Left lobe of liver (tissue), 2 donors: ENCODE data around the gene CCNL1. TPM values are rescaled to one million over a fixed set of nuclear protein-coding genes. Genes with fewer than 3 reads are reported as not detected.
"Not testable (repeated sequence)": the region's sequence is repeated elsewhere in the genome, so short reads cannot be mapped to it uniquely, and the experiment has no call there.

Source experiments
- ATAC-seq: fragments of 200-7000 bp; cut with Tn5 transposase; one replicate; pipeline ENCODE4 v1.9.1; 2020; ENCODE audit warnings: mild to moderate bottlenecking, moderate library complexity
- DNase-seq: peaks from one replicate; pipeline ENCODE4 v3.0.0-alpha.2; 2020; ENCODE audit warnings: low spot score
- total RNA-seq: library from RNA; stranded (reverse); gene quantifications from one replicate; pipeline ENCODE4 v1.2.1, GENCODE V29; 2021
- donor health status: DM: no; HTN: no; CAD: no; lungs with moderate emphysema.
- donor health status: DM: no; HTN: yes; CAD: no.

CCNL1 gene
- total RNA-seq, result 39.8 TPM

DNA sequence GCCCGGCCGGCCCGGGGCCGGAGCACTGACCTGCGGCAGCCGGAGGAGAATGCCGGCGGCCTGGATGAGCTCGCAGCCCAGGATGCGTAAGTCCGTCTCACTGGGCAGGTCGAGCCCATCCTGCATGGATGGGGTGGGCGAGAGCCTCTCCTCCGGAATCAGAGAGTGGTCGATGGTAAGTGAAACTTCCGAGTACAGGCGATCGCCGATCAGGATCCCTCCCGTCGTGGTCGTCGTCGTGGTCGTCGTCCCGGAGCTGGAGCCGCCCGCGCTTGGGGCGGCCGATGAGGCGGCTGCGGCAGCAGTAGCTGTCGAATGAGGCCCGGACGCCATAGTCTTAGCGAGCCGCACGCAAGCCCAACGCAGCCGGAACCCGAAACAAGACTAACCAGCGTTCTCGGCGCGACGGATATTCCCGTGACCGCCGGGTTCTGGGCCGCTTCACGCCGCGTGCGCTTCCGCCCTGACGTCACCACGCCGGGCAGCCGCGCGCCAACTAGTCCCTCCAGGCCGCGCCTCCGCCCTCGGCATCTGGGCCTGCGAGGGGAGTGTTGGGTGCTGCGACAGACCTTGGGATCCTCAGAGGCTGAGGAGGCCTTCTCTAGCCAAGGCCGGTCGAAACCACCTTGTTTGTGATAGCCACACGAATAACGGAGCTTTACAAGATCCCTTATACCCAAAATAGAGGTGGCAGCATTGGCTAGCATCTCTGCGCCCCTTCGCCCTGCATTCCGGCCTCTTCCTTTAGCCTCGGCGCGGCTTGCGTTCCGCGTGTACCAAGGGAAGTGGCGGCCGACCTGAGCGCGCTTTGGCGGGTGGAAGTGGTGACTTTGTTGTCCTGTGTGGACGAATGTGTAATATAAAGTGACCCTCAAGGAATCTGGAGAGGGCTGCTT is at the start of gene CCNL1:
Gene CCNL1 (minus strand): TSS at position 386 of the 896 bp plus-strand sequence. CDS start 53 bp downstream, at position 333.
- DNase-seq (peak; percentile 98), ATAC-seq (peak; percentile 86)

DNA sequence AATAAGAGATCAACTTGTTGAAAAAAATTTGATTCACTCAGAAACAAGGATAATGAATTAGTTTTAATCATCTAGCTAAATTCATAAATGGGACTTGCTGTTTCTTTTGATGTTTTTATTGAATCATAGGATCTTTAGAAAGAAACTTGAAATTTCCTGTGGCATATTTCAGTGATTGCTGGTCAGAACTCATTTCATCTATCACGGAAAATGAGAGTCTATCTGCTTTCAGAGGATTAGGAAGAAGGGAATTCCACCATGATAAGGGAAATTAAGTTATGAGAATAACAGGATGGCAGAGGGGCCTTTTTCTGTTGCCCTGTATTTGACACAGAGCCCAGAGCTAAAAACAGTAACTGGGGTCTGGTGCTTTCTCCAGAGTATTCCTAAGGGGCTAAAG is 44.9 kb upstream of the CCNL1 start:
- no peak for ATAC-seq
- no peak for DNase-seq

- DNase-seq (no peak), ATAC-seq (no peak)
Observed at GRCh38 chr3:157204431-157204830, 44.5 kb upstream of the CCNL1 start.

- DNase-seq (no peak), ATAC-seq (peak; percentile 92)
Observed at GRCh38 chr3:157201648-157202278, 41.8 kb upstream of the CCNL1 start.

DNA sequence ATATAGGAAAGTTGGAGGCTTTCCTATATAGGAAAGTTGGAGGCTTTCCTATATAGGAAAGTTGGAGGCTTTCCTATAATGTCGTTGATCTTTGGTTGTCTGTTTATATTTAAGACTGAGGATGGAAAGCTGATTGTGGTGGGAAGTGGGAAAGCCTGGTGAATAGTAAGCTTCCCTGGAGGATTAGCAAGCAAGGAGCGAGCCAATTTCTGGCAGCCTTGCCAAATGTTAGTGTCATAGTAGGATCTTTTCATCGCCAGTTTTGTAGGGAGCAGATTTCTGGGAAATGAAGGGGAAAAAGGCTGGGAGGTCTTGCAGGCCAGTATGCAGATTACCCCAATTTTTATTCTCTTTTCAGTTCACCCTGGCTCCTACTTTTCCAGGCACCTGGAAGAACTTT is 39.9 kb upstream of the CCNL1 start:
- no peak for ATAC-seq
- DNase-seq, result no peak

DNA sequence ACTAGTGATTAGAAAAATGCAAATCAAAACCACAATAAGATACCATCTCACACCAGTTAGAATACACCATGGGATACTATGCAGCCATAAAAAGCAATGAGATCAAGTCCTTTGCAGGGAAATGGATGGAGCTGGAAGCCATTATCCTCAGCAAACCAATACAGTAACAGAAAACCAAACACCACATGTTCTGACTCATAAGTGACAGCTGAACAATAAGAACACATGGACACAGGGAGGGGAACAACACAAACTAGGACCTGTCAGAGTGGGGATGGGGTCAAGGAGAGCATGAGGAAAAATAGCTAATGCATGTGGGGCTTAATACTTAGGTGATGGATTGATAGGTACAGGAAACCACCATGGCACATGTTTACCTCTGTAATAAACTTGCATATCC is 36.0 kb upstream of the CCNL1 start:
- ATAC-seq (no peak), DNase-seq (no peak)

- DNase-seq, ATAC-seq: not testable (repeated sequence)
Observed at GRCh38 chr3:157191149-157191548, 31.2 kb upstream of the CCNL1 start.

GRCh38 chr3:157190380-157190872 is 30.5 kb upstream of the CCNL1 start:
- no peak for ATAC-seq
- no peak for DNase-seq

DNA sequence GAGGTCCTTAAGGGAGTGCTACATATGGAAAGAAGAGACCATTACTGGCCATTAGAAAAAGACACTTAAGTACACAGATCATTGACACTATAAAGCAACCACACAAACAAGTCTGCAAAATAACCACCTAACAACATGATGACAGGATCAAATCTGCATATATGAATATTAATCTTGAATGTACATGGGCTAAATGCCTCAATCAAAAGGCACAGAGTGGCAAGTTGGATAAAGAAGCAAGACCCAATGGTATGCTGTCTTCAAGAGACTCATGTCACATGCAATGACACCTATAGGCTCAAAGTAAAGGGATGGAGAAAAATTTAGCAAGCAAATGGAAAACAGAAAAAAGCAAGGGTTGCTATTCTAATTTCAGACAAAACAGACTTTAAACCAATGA is 28.4 kb upstream of the CCNL1 start:
- ATAC-seq (no peak), DNase-seq (no peak)

DNA sequence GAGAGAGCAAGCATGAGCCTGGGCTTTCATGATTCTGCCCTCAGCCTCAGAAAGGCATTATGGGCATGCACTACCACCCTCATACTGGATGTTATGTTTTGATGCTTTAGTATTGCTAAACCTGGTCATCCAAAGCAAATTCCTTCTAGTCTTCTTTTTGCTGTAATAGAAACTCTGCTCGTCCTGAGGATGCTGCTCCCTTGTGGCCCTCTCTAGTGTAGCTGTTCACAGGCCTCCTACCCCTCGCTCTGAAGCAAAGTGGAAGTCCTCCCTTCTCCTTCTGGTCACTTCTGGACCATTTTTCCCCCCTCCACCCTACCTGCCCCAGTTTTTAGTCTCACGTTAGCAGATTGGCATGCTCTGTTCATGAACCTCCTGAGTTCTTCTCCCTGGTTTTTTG is 22.9 kb upstream of the CCNL1 start:
- no peak for ATAC-seq
- DNase-seq, result no peak

GRCh38 chr3:157180262-157180661 is 20.3 kb upstream of the CCNL1 start:
- no peak for DNase-seq

DNA sequence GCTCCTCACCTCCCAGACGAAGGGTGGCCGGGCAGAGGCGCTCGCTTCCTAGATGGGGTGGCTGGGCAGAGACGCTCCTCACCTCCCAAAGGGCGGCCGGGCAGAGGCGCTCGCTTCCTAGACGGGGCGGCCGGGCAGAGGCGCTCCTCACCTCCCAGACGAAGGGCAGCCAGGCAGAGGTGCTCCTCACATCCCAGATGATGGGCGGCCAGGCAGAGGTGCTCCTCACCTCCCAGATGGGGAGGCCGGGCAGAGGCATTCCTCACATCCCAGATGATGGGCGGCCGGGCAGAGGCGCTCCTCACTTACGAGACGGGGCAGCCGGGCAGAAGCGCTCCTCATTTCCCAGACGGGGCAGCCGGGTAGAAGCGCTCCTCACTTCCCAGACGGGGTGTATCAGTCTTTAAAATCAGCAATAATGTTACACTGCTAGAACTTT is 19.4 kb upstream of the CCNL1 start:
- no peak for DNase-seq
- ATAC-seq, result no peak

More at GRCh38 chr3:157180262-157180661, 20.3 kb upstream of the CCNL1 start:
- no peak for ATAC-seq

DNA sequence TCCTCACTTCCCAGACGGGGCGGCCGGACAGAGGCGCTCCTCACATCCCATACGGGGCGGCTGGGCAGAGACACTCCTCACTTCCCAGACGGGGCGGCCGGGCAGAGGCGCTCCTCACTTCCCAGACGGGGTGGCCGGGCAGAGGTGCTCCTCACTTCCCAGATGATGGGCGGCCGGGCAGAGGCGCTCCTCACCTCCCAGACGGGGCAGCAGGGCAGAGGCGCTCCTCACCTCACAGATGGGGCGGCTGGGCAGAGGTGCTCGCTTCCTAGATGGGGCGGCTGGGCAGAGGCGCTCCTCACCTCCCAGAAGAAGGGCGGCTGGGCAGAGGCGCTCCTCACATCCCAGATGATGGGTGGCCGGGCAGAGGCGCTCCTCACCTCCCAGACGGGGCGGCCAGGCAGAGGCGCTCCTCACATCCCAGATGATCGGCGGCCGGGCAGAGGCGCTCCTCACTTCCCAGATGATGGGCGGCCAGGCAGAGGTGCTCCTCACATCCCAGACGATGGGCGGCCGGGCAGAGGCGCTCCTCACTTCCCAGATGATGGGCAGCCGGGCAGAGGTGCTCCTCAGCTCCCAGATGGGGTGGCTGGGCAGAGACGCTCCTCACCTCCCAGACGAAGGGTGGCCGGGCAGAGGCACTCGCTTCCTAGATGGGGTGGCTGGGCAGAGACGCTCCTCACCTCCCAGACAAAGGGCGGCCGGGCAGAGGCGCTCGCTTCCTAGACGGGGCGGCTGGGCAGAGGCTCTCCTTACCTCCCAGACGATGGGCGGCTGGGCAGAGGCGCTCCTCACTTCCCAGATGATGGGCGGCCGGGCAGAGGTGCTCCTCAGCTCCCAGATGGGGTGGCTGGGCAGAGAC is 18.8 kb upstream of the CCNL1 start:
- ATAC-seq, DNase-seq: not testable (repeated sequence)

DNA sequence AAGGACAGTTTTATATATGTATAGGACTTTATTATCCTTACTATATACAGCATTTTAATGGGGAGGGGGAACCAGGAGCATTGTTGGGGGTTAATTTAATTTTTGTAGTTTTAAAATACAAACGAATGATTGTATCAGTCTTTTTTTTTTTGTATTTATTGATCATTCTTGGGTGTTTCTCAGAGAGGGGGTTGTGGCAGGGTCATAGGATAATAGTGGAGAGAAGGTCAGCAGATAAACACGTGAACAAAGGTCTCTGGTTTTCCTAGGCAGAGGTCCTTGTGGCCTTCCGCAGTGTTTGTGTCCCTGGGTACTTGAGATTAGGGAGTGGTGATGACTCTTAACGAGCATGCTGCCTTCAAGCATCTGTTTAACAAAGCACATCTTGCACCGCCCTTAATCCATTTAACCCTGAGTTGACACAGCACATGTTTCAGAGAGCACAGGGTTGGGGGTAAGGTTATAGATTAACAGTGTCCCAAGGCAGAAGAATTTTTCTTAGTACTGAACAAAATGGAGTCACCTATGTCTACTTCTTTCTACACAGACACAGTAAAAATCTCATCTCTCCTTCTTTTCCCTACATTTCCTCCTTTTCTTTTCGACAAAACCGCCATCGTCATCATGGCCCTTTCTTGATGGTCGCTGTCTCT is 18.0 kb upstream of the CCNL1 start:
- DNase-seq, ATAC-seq: not testable (repeated sequence)

- ATAC-seq, result no peak
- DNase-seq, result no peak
Observed at GRCh38 chr3:157176934-157177333, 17.0 kb upstream of the CCNL1 start.

GRCh38 chr3:157175691-157176507 is 16.0 kb upstream of the CCNL1 start:
- DNase-seq (no peak), ATAC-seq (peak; percentile 33)

DNA sequence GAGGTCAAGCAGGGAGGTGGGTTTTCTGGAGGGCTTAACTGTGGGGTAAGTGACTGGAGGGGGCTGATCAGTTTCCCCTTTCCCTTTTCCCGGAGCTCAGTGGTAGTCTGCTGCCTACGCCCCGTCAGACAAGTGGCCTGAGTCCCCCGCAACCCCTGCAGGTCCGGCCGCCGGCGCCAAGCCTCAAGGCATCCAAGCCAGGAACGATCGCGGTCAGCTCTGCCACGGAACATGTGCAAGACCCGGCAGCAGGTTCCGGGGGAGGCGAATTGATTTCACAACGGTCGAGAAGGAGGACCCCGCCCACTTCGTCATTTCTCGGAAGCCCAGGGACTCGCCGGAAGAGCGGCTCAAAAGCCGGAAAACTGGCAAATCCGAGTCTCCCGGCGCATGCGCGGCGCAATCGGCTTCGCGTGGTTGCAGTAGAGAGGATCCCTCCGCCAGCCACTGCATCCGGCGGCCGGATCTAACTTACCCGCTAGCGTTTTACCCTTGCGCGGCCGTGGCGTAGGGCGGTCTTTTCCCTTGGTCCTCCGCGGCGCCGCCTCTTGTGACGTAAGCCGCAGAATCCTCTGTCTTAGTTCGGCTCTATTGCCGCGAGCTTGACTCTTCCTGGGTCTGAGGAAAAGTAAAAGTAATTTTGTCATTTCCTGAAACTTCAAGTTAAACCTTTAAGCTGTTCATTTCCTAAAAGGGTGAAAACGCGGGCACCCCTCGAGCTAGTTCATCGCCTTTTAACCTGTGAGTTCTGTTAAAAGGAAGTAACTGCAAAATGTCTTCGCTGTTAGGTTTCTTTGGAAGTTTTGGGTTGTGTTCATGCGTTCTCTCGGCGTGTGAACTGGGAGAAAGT is 14.9 kb upstream of the CCNL1 start:
- peak; percentile 95 for ATAC-seq
- peak; percentile 99 for DNase-seq

DNA sequence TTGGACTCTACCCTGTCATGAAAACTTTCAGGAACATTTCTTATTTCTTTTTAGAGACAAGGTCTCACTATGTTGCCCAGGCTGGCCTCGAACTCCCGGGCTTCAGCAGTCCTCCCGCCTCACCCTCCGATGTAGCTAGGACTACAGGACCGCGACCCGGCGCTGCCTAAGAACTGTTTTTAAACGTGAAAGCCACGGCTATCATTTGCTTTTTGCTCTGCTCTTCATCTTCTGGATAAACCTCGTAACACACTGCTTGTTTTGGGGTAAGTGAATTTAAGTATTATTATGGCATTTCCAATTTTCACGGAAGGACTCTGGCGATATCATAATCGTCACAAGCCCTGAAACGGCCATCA is 14.3 kb upstream of the CCNL1 start:
- DNase-seq, result peak; percentile 60
- peak; percentile 36 for ATAC-seq

DNA sequence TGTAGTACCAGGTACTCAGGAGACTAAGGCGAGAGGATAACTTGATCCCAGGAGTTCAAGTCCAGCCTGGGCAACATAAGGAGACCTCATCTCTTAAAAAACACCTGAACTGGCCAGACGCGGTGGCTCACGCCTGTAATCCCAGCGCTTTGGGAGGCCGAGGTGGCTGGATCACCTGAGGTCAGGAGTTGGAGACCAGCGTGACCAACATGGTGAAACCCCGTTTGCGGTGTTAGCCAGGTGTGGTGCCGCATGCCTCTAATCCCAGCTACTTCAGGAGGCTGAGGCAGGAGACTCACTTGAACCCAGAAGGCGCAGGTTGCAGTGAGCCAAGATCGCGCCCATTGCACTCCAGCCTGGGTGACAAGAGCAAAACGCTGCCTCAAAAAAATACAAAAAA is 13.4 kb upstream of the CCNL1 start:
- not testable (repeated sequence) for ATAC-seq, DNase-seq
